ENCODE measurements around the gene GTPBP3. TPM values are rescaled to one million over a fixed set of nuclear protein-coding genes. Genes with fewer than 3 reads are reported as not detected.

The GTPBP3 gene
- total and polyA plus RNA-seq, 9 of the 15 experiments (the other 6 are each of a cell fraction or from before 2014, with no cell fraction given): 4.9 to 124 (median 22.6) TPM

GRCh38 chr19:17305517-17306284, 31.7 kb upstream of the GTPBP3 start, which contains the start of gene MRPL34 (continued):
- TF ChIP-seq ZSCAN29 (IDR thresholded peaks at IDR 0.05) (peak; percentile 51; the same call in 1 of the 2 replicates), SIX5 (IDR thresholded peaks at IDR 0.05; ENCODE audit: borderline replicate concordance in 1 of 2, insufficient read depth in 1 of 2, low read depth in 1 of 2, low read length in 2 of 2) (peak; percentile 42 to 49; a peak in 2 of 4 replicates), RAD51 (IDR thresholded peaks at IDR 0.05; ENCODE audit: borderline replicate concordance, low read depth) (peak; percentile 63), TAL1 (IDR thresholded peaks at IDR 0.05) (0 out of 2 replicates have a peak, but pooled peaks have one; percentile 8), MAFG (tag; conservative IDR thresholded peaks at IDR 0.05) (no peak), NUFIP1 (IDR thresholded peaks at IDR 0.05; ENCODE audit: partially characterized antibody) (peak; percentile 57), HNRNPUL1 (IDR thresholded peaks at IDR 0.05; ENCODE audit: low read length) (no peak), ZEB2 (IDR thresholded peaks at IDR 0.05) (peak; percentile 78), MEIS2 (IDR thresholded peaks at IDR 0.05; ENCODE audit: partially characterized antibody) (peak; percentile 90), FIP1L1 (IDR thresholded peaks at IDR 0.05; ENCODE audit: low read depth, low read length, poor library complexity, severe bottlenecking) (no peak), USF2 (CRISPR knock-in tag; IDR thresholded peaks at IDR 0.05) (peak; percentile 81), SMAD4 (CRISPR knock-in tag; conservative IDR thresholded peaks at IDR 0.05) (peak; percentile 60), NCOA4 (IDR thresholded peaks at IDR 0.05; ENCODE audit: partially characterized antibody) (no peak), RBBP5 (IDR thresholded peaks at IDR 0.05; ENCODE audit: borderline replicate concordance, insufficient read depth, low read length, poor library complexity, severe bottlenecking) (peak; percentile 81), POLR2AphosphoS5 (IDR thresholded peaks at IDR 0.05; ENCODE audit: control insufficient read depth, insufficient read depth, low read depth, low read length) (peak; percentile 43; the same call in 1 of the 2 replicates), CEBPG (CRISPR knock-in tag; IDR thresholded peaks at IDR 0.05) (peak; percentile 28; the same call in 1 of the 2 replicates), CEBPG (tag; conservative IDR thresholded peaks at IDR 0.05 in 1 of 2, IDR thresholded peaks at IDR 0.05 in 1 of 2) (no peak), FOXA3 (CRISPR knock-in tag; conservative IDR thresholded peaks at IDR 0.05 in 1 of 2, IDR thresholded peaks at IDR 0.05 in 1 of 2) (no peak; a peak in 1 of 4 replicates), SIN3A (IDR thresholded peaks at IDR 0.05; ENCODE audit: borderline replicate concordance in 2 of 2, control insufficient read depth in 1 of 2, low read depth in 2 of 2, low read length in 2 of 2) (peak in 1 of 2 experiments; percentile 40; a peak in 1 of 4 replicates), ZNF395 (CRISPR knock-in tag; IDR thresholded peaks at IDR 0.05) (peak; percentile 10; the same call in 1 of the 2 replicates), GTF2F1 (IDR thresholded peaks at IDR 0.05; ENCODE audit: low read depth, low read length) (peak; percentile 83; the same call in 1 of the 2 replicates), U2AF2 (optimal IDR thresholded peaks at IDR 0.05; ENCODE audit: low read depth, low read length) (no peak)
- TF ChIP-seq, protein P1, sequence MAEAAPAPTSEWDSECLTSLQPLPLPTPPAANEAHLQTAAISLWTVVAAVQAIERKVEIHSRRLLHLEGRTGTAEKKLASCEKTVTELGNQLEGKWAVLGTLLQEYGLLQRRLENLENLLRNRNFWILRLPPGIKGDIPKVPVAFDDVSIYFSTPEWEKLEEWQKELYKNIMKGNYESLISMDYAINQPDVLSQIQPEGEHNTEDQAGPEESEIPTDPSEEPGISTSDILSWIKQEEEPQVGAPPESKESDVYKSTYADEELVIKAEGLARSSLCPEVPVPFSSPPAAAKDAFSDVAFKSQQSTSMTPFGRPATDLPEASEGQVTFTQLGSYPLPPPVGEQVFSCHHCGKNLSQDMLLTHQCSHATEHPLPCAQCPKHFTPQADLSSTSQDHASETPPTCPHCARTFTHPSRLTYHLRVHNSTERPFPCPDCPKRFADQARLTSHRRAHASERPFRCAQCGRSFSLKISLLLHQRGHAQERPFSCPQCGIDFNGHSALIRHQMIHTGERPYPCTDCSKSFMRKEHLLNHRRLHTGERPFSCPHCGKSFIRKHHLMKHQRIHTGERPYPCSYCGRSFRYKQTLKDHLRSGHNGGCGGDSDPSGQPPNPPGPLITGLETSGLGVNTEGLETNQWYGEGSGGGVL (CRISPR knock-in tag; IDR thresholded peaks at IDR 0.05): no peak
